MM.1S (cell line): Measurements from ENCODE around the gene ATP2B2.

Experiments
- DNase-seq: peaks from one replicate; pipeline ENCODE4 v3.0.0-alpha.2; 2015
- H2AFZ ChIP-seq: fragments of 300-600 bp; sonication (generic); 2 replicates; pipeline ENCODE4 v1.6.0; 2016; ENCODE audit warnings: antibody characterized with exemption, low read length
- H3F3A ChIP-seq: fragments of 300-600 bp; sonication (generic); 2 replicates; pipeline ENCODE4 v1.6.1; 2016; ENCODE audit warnings: mild to moderate bottlenecking, antibody characterized with exemption, low read length, moderate library complexity, mixed read lengths; ENCODE audit not compliant: insufficient read depth
- H3K27ac ChIP-seq: fragments of 300-600 bp; sonication (generic); 2 replicates; pipeline ENCODE4 v1.5.1; 2016; ENCODE audit warnings: mild to moderate bottlenecking, low read length
- H3K27me3 ChIP-seq: fragments of 300-600 bp; sonication (generic); replicated peaks from 2 replicates; pipeline ENCODE4 v1.6.0; 2016; ENCODE audit warnings: low read length; ENCODE audit not compliant: insufficient read depth
- H3K36me3 ChIP-seq: fragments of 300-600 bp; sonication (generic); replicated peaks from 2 replicates; pipeline ENCODE4 v1.6.1; 2016; ENCODE audit warnings: mild to moderate bottlenecking, low read length, mixed read lengths; ENCODE audit not compliant: insufficient read depth
- H3K4me1 ChIP-seq: fragments of 300-600 bp; sonication (generic); 2 replicates; pipeline ENCODE4 v1.6.1; 2016; ENCODE audit warnings: low read length, mixed read lengths
- H3K4me2 ChIP-seq: fragments of 300-600 bp; sonication (generic); 2 replicates; pipeline ENCODE4 v1.6.0; 2016; ENCODE audit warnings: low read depth, low read length
- H3K4me3 ChIP-seq: fragments of 300-600 bp; sonication (generic); 2 replicates; pipeline ENCODE4 v1.5.1; 2016; ENCODE audit warnings: low read length, mixed read lengths
- H3K79me2 ChIP-seq: fragments of 300-600 bp; sonication (generic); 2 replicates; pipeline ENCODE4 v1.6.1; 2016; ENCODE audit warnings: mixed run types, low read length, mixed read lengths
- H3K9ac ChIP-seq: fragments of 300-600 bp; sonication (generic); 2 replicates; pipeline ENCODE4 v1.6.1; 2016; ENCODE audit warnings: low read length, mixed read lengths
- H3K9me2 ChIP-seq: fragments of 300-600 bp; sonication (generic); replicated peaks from 2 replicates; pipeline ENCODE4 v1.6.1; 2016; ENCODE audit warnings: mild to moderate bottlenecking, low read length, mixed read lengths; ENCODE audit not compliant: insufficient read depth
- H3K9me3 ChIP-seq: fragments of 300-600 bp; sonication (generic); replicated peaks from 2 replicates; pipeline ENCODE4 v1.6.1; 2016; ENCODE audit warnings: mild to moderate bottlenecking, low read length, mixed read lengths; ENCODE audit not compliant: insufficient read depth
- H4K20me1 ChIP-seq: fragments of 300-600 bp; sonication (generic); 2 replicates; pipeline ENCODE4 v1.6.1; 2016; ENCODE audit warnings: mild to moderate bottlenecking, low read length, moderate library complexity, mixed read lengths; ENCODE audit not compliant: insufficient read depth
- EZH2 ChIP-seq: fragments of 300-600 bp; sonication (generic); optimal IDR thresholded peaks from 2 replicates; pipeline ENCODE3; 2017; ENCODE audit warnings: low read depth, mild to moderate bottlenecking, antibody characterized with exemption, low read length, mixed read lengths
- EZH2phosphoT487 ChIP-seq: fragments of 300-600 bp; sonication (generic); IDR thresholded peaks from 2 replicates; pipeline ENCODE4 v1.6.1; 2018; ENCODE audit warnings: antibody characterized with exemption, low read length
- TF ChIP-seq, protein P1 (sequence below): fragments of 300-600 bp; sonication (generic); IDR thresholded peaks from 2 replicates; pipeline ENCODE4 v1.5.1; 2016; ENCODE audit warnings: antibody characterized with exemption, low read length, mixed read lengths

Gene ATP2B2

DNA sequence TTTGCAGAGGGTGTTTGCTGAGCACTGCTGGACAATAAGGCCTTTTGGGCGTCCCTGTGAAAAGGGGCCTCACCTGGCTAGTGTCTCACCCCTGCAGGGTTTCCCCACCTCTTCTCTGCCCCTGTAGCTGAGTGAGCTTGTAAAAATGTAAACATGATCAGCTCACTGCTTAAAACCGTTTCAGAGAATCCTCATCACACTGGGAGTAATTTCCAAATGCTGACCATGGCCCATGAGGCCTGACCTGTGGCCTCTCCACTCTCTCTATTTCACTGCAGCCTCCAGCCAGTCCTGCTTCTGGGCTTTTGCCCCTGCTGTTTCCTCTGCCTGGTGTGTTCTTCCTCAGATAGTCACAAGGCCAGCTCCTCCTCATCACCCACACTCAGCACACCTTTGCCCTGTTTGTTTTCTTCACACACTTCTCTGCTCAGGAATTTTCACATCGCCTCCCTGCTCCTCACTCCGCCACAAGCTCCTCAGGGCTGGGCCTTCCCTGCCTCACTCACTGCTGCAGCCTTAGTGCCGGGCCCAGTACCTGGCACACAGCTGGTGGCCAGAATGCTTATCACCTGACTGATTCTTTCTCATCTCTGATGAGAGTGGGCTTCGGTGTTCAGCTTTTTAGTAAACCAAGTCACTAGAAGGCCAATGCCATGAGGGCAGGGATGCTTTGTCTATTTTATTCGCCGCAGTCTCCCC, 105.2 kb downstream of the ATP2B2 start:
- H3K27me3 ChIP-seq: no peaks in the 10 kb centered on the region
- no peak overlapping the region for H3K4me3 ChIP-seq
- H3F3A ChIP-seq: peaks cover 22% of the 10 kb centered on the region
- peaks cover 36% of the 10 kb centered on the region for H3K4me1 ChIP-seq
- H3K36me3 ChIP-seq: no peaks in the 10 kb centered on the region
- no peaks in the 10 kb centered on the region for H4K20me1 ChIP-seq
- H3K27ac ChIP-seq: no peak overlapping the region
- no peaks in the 10 kb centered on the region for H3K79me2 ChIP-seq
- no peak overlapping the region for H3K4me2 ChIP-seq
- no peak overlapping the region for H3K9ac ChIP-seq
- no peaks in the 10 kb centered on the region for H3K9me3 ChIP-seq
- no peak for DNase-seq
- H3K9me2 ChIP-seq: no peaks in the 10 kb centered on the region
- TF ChIP-seq, protein P1, sequence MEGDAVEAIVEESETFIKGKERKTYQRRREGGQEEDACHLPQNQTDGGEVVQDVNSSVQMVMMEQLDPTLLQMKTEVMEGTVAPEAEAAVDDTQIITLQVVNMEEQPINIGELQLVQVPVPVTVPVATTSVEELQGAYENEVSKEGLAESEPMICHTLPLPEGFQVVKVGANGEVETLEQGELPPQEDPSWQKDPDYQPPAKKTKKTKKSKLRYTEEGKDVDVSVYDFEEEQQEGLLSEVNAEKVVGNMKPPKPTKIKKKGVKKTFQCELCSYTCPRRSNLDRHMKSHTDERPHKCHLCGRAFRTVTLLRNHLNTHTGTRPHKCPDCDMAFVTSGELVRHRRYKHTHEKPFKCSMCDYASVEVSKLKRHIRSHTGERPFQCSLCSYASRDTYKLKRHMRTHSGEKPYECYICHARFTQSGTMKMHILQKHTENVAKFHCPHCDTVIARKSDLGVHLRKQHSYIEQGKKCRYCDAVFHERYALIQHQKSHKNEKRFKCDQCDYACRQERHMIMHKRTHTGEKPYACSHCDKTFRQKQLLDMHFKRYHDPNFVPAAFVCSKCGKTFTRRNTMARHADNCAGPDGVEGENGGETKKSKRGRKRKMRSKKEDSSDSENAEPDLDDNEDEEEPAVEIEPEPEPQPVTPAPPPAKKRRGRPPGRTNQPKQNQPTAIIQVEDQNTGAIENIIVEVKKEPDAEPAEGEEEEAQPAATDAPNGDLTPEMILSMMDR: no peak
- TF ChIP-seq EZH2: no peak
- TF ChIP-seq EZH2phosphoT487: no peak
- H2AFZ ChIP-seq: no peak overlapping the region

DNA sequence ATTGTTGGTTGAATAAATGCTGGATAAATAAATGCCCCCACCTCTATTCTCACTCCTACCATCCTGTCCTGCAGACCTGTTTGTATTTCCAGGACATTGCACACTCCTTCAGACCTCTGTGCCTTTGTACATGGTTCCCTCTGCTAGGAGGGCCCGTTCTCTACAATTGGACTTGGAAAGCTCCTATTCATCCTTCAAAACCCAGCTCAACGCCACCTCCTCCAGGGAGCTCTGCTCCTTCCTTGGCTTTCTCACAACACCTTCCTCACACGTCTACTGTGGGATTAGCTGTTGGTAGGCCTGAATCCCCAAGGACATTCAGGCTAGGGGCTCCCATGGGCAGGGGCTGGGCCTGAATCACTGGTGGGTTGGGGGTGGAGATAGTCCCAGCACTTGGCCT, 105.8 kb downstream of the ATP2B2 start:
- Histone ChIP-seq H2AFZ (no peak overlapping the region), H3K9ac (no peak overlapping the region), H3K4me2 (no peak overlapping the region), H3K4me1 (peaks cover 42% of the 10 kb centered on the region), H3K27ac (no peak overlapping the region), H3F3A (peaks cover 28% of the 10 kb centered on the region), H3K9me3 (no peaks in the 10 kb centered on the region), H3K9me2 (no peaks in the 10 kb centered on the region), H3K36me3 (no peaks in the 10 kb centered on the region), H3K79me2 (no peaks in the 10 kb centered on the region), H3K27me3 (no peaks in the 10 kb centered on the region), H4K20me1 (no peaks in the 10 kb centered on the region), H3K4me3 (no peak overlapping the region)
- no peak for DNase-seq
- TF ChIP-seq EZH2: no peak
- no peak for TF ChIP-seq EZH2phosphoT487
- TF ChIP-seq, protein P1: no peak

DNA sequence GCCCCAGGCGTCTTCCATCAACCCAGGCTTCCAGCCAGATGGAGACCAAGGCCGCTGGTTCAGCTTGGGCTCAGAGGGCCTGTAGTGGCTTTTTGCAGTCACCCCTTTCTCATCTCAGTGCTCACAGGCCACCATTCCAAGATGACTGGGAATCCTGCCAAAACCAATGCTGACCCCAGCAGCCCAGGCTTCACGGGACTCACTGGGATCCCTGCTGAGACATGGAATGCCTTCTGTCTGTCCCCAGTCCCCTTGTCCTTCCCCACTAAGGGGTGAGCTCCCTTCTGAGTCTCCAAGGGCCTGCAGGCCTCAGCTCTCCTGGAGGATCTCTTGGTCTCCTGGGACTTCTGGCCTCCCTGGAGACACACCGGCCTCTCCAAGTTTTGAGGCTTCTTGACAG, 107.0 kb downstream of the ATP2B2 start:
- H3K9me3 ChIP-seq: no peaks in the 10 kb centered on the region
- peaks cover 54% of the 10 kb centered on the region for H3K4me1 ChIP-seq
- no peak overlapping the region for H3K27ac ChIP-seq
- no peak overlapping the region for H2AFZ ChIP-seq
- no peaks in the 10 kb centered on the region for H3K27me3 ChIP-seq
- H3K79me2 ChIP-seq: no peaks in the 10 kb centered on the region
- no peak overlapping the region for H3K4me2 ChIP-seq
- H4K20me1 ChIP-seq: no peaks in the 10 kb centered on the region
- H3K4me3 ChIP-seq: no peak overlapping the region
- no peaks in the 10 kb centered on the region for H3K9me2 ChIP-seq
- no peak overlapping the region for H3K9ac ChIP-seq
- DNase-seq: no peak
- no peak for TF ChIP-seq EZH2phosphoT487
- TF ChIP-seq, protein P1: no peak
- TF ChIP-seq EZH2: no peak
- H3K36me3 ChIP-seq: no peaks in the 10 kb centered on the region
- H3F3A ChIP-seq: peaks cover 29% of the 10 kb centered on the region
